Osteocyte (in vitro differentiated cells): ENCODE data around the gene NUDCD3. TPM values are rescaled to one million over a fixed set of nuclear protein-coding genes. Genes with fewer than 3 reads are reported as not detected.

ENCODE experiments used
- DNase-seq: peaks from one replicate; pipeline ENCODE4 v3.0.0; 2021; ENCODE audit warnings: mixed read lengths; ENCODE audit not compliant: unreplicated experiment; ENCODE audit errors: extremely low spot score
- H3K27ac Mint-ChIP-seq: one replicate; pipeline ENCODE4 v1.8.0; 2021; ENCODE audit warnings: mild to moderate bottlenecking, mixed read lengths; ENCODE audit not compliant: unreplicated experiment
- H3K27me3 Mint-ChIP-seq: one replicate; pipeline ENCODE4 v1.8.0; 2021; ENCODE audit warnings: mixed read lengths; ENCODE audit not compliant: unreplicated experiment
- H3K36me3 Mint-ChIP-seq: one replicate; pipeline ENCODE4 v1.8.0; 2021; ENCODE audit warnings: mixed read lengths; ENCODE audit not compliant: unreplicated experiment
- H3K4me1 Mint-ChIP-seq: one replicate; pipeline ENCODE4 v1.8.0; 2021; ENCODE audit warnings: mixed read lengths; ENCODE audit not compliant: unreplicated experiment
- H3K4me3 Mint-ChIP-seq: one replicate; pipeline ENCODE4 v1.8.0; 2021; ENCODE audit warnings: mild to moderate bottlenecking, moderate library complexity, mixed read lengths; ENCODE audit not compliant: unreplicated experiment
- H3K9me3 Mint-ChIP-seq: one replicate; pipeline ENCODE4 v1.8.0; 2021; ENCODE audit warnings: mixed read lengths; ENCODE audit not compliant: unreplicated experiment
- total RNA-seq: library from RNA; stranded (reverse); gene quantifications from 2 replicates; pipeline ENCODE4 v1.2.1, GENCODE V29; 2021
- TF ChIP-seq, protein P1 (sequence below): fragments of 200-600 bp; sonication (generic); IDR thresholded peaks from 2 replicates; pipeline ENCODE4 v1.5.0; 2021; ENCODE audit warnings: antibody characterized with exemption, mild to moderate bottlenecking, moderate library complexity

NUDCD3 gene
- total RNA-seq, 1 donor from 2014 or later, result 112 TPM

GRCh38 chr7:44517175-44517574 lies 26.7 kb upstream of the NUDCD3 start:
- no peak for DNase-seq
- Mint-ChIP-seq H3K27me3 (peaks cover 17% of the 10 kb centered on the region), H3K9me3 (no peaks in the 10 kb centered on the region), H3K27ac (no peak overlapping the region), H3K36me3 (no peaks in the 10 kb centered on the region), H3K4me3 (no peak overlapping the region), H3K4me1 (no peaks in the 10 kb centered on the region)
- TF ChIP-seq, protein P1, sequence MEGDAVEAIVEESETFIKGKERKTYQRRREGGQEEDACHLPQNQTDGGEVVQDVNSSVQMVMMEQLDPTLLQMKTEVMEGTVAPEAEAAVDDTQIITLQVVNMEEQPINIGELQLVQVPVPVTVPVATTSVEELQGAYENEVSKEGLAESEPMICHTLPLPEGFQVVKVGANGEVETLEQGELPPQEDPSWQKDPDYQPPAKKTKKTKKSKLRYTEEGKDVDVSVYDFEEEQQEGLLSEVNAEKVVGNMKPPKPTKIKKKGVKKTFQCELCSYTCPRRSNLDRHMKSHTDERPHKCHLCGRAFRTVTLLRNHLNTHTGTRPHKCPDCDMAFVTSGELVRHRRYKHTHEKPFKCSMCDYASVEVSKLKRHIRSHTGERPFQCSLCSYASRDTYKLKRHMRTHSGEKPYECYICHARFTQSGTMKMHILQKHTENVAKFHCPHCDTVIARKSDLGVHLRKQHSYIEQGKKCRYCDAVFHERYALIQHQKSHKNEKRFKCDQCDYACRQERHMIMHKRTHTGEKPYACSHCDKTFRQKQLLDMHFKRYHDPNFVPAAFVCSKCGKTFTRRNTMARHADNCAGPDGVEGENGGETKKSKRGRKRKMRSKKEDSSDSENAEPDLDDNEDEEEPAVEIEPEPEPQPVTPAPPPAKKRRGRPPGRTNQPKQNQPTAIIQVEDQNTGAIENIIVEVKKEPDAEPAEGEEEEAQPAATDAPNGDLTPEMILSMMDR, result no peak

DNA sequence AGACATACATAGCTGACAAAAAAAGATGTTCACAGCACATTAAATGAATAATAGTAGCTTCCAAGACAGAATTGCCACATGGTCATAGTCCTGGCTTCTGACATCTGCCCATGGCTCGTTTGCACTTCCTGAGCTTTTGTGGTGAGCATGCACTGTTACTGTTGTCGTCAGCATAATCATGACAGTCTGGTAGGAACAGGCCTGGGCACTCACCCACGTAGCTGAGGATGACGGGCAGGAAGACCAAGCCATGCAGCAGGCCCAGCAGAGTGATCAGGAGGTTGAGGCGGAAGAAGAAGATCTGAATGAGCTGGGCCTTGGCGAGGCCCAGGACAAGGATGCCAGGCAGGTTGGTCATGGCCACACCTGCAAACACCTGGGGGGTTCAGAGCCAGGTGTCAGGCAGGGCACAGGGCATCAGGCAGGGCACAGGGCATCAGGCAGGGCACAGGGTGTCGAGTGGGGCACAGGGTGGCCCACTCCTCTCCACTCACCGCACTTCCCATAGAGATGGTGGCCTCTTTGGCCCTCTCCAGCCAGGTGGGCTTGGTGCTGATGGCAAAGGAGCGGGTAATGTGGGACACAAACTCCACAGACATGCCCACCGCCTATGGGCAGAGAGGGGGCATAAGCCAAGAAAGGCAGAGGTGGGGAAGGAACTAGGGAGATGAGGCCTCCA lies 25.3 kb upstream of the NUDCD3 start:
- H3K9me3 Mint-ChIP-seq, result no peaks in the 10 kb centered on the region
- H3K36me3 Mint-ChIP-seq, result no peaks in the 10 kb centered on the region
- H3K4me3 Mint-ChIP-seq, result no peak overlapping the region
- DNase-seq, result no peak
- TF ChIP-seq, protein P1, result no peak
- no peak overlapping the region for H3K27ac Mint-ChIP-seq
- no peaks in the 10 kb centered on the region for H3K4me1 Mint-ChIP-seq
- peaks cover 16% of the 10 kb centered on the region for H3K27me3 Mint-ChIP-seq

DNA sequence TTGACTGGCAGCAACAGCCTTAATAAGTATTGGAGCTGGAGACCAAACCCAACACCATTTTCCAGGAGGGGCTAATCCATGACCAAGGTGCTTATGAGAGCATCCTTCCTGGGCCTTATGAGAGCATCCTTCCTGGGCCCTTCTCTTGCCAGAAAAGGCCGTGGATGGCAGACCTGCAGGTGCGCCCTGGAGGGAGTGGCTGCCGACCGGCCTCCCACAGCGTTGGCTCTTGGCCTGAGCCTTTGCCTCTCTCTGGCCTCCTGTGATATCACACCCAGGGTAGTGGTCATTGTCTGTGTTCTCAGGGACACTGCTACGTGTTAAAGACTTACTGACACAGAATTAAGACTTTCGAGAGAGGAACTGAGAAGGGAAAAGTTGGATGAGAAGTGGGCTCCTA lies 22.3 kb upstream of the NUDCD3 start:
- Mint-ChIP-seq H3K36me3 (no peaks in the 10 kb centered on the region), H3K27ac (no peak overlapping the region), H3K4me1 (no peaks in the 10 kb centered on the region), H3K4me3 (no peak overlapping the region), H3K27me3 (peaks cover 38% of the 10 kb centered on the region), H3K9me3 (no peaks in the 10 kb centered on the region)
- TF ChIP-seq, protein P1, result no peak
- DNase-seq, result no peak

GRCh38 chr7:44511863-44512468 lies 21.5 kb upstream of the NUDCD3 start:
- H3K4me1 Mint-ChIP-seq, result no peaks in the 10 kb centered on the region

GRCh38 chr7:44511236-44511635 lies 20.8 kb upstream of the NUDCD3 start:
- no peak for DNase-seq
- no peak overlapping the region for H3K27ac Mint-ChIP-seq
- no peaks in the 10 kb centered on the region for H3K4me1 Mint-ChIP-seq
- no peaks in the 10 kb centered on the region for H3K9me3 Mint-ChIP-seq
- TF ChIP-seq, protein P1, result no peak
- H3K4me3 Mint-ChIP-seq, result no peak overlapping the region
- no peaks in the 10 kb centered on the region for H3K36me3 Mint-ChIP-seq
- H3K27me3 Mint-ChIP-seq, result peaks cover 50% of the 10 kb centered on the region

More at GRCh38 chr7:44511863-44512468, 21.5 kb upstream of the NUDCD3 start:
- Mint-ChIP-seq H3K27ac (no peak overlapping the region), H3K4me3 (no peak overlapping the region), H3K36me3 (no peaks in the 10 kb centered on the region), H3K9me3 (no peaks in the 10 kb centered on the region), H3K27me3 (peaks cover 43% of the 10 kb centered on the region)
- no peak for DNase-seq
- TF ChIP-seq, protein P1, result no peak
